ENCODE measurements around the gene MKRN1. TPM values are rescaled to one million over a fixed set of nuclear protein-coding genes. Genes with fewer than 3 reads are reported as not detected.

The MKRN1 gene
- total RNA-seq, 4 donors from 2014 or later: 60.2 to 87.9 (median 69.1) TPM

- 82 to 85% methylated on average over 11 of the region's 11 CpGs for WGBS, 2 donors
- H3K36me3 ChIP-seq: no peaks in the 10 kb centered on the region
- no peaks in the 10 kb centered on the region for H3K9me3 ChIP-seq
- H3K27me3 ChIP-seq: no peaks in the 10 kb centered on the region
- no peak overlapping the region for H3K27ac ChIP-seq
- no peak for TF ChIP-seq CTCF (IDR thresholded peaks at IDR 0.05)
- no peak for TF ChIP-seq POLR2A (IDR thresholded peaks at IDR 0.05)
- no peak overlapping the region for H3K4me3 ChIP-seq (replicated peaks in 1 of 3)
- peaks cover 14 to 15% of the 10 kb centered on the region in 2 donors for H3K4me1 ChIP-seq
- intact Hi-C loops (cut with DNase I): no loop called here
- DNase-seq: no peak
Observed at GRCh38 chr7:140476698-140477261, 2.5 kb downstream of the MKRN1 start.

- DNase-seq: peak; percentile 36 to 50
- Histone ChIP-seq H3K9me3 (no peaks in the 10 kb centered on the region), H3K4me3 (replicated peaks in 1 of 3) (no peak overlapping the region), H3K4me1 (peaks cover 14 to 15% of the 10 kb centered on the region in 2 donors), H3K27ac (no peak overlapping the region), H3K36me3 (peaks cover 3 to 5% of the 10 kb centered on the region in 2 donors), H3K27me3 (no peaks in the 10 kb centered on the region)
- WGBS, 2 donors: 31 to 37% methylated on average over 2 of the region's 2 CpGs
- intact Hi-C loops (cut with DNase I): no loop called here
- TF ChIP-seq POLR2A (IDR thresholded peaks at IDR 0.05) (no peak), CTCF (IDR thresholded peaks at IDR 0.05) (peak in 4 of 6 experiments; percentile 37 to 60 (median 58))
Observed at GRCh38 chr7:140475747-140476333, 3.5 kb downstream of the MKRN1 start.

GRCh38 chr7:140463111-140463510, 16.2 kb downstream of the MKRN1 start:
- H3K27ac ChIP-seq: no peak overlapping the region
- TF ChIP-seq POLR2A (IDR thresholded peaks at IDR 0.05): no peak
- TF ChIP-seq CTCF (IDR thresholded peaks at IDR 0.05): no peak
- intact Hi-C loops (cut with DNase I): no loop called here
- no peaks in the 10 kb centered on the region for H3K4me1 ChIP-seq
- H3K36me3 ChIP-seq: peaks cover 22 to 34% of the 10 kb centered on the region in 2 donors
- no peaks in the 10 kb centered on the region for H3K27me3 ChIP-seq
- H3K4me3 ChIP-seq (replicated peaks in 1 of 3): no peak overlapping the region
- H3K9me3 ChIP-seq: no peaks in the 10 kb centered on the region
- DNase-seq: no peak
- WGBS, 2 donors: 89 to 100% methylated on average over 2 of the region's 2 CpGs

GRCh38 chr7:140458916-140459315, 20.4 kb downstream of the MKRN1 start:
- no peak for TF ChIP-seq CTCF (IDR thresholded peaks at IDR 0.05)
- no peak for TF ChIP-seq POLR2A (IDR thresholded peaks at IDR 0.05)
- intact Hi-C loops (cut with DNase I): no loop called here
- Histone ChIP-seq H3K9me3 (no peaks in the 10 kb centered on the region), H3K4me3 (replicated peaks in 1 of 3) (no peak overlapping the region), H3K4me1 (peaks cover 0 to 9% of the 10 kb centered on the region in 2 donors), H3K27me3 (no peaks in the 10 kb centered on the region), H3K27ac (no peak overlapping the region), H3K36me3 (peaks cover 40 to 41% of the 10 kb centered on the region in 2 donors)
- DNase-seq: no peak
- 89 to 91% methylated on average over 8 of the region's 8 CpGs for WGBS, 2 donors

GRCh38 chr7:140458201-140458600, 21.1 kb downstream of the MKRN1 start:
- intact Hi-C loops (cut with DNase I): no loop called here
- WGBS, 2 donors: 91 to 94% methylated on average over 3 of the region's 3 CpGs
- H3K4me1 ChIP-seq: peaks cover 0 to 9% of the 10 kb centered on the region in 2 donors
- no peaks in the 10 kb centered on the region for H3K9me3 ChIP-seq
- no peak overlapping the region for H3K27ac ChIP-seq
- peaks cover 43 to 45% of the 10 kb centered on the region in 2 donors for H3K36me3 ChIP-seq
- H3K4me3 ChIP-seq (replicated peaks in 1 of 3): no peak overlapping the region
- DNase-seq: no peak
- TF ChIP-seq POLR2A (IDR thresholded peaks at IDR 0.05): no peak
- TF ChIP-seq CTCF (IDR thresholded peaks at IDR 0.05): no peak
- H3K27me3 ChIP-seq: no peaks in the 10 kb centered on the region

All from thyroid gland (tissue), 4 donors.